SK-N-MC (cell line): ENCODE measurements around the gene ATXN3L.

Experiments used
- DNase-seq: peaks from one replicate; pipeline ENCODE4 v3.0.0-alpha.2; 2011; ENCODE audit warnings: low read depth, low spot score
- H3K27ac ChIP-seq: fragments of 200-600 bp; sonication (generic); 2 replicates; pipeline ENCODE4 v1.5.1; 2016; ENCODE audit warnings: mixed run types
- H3K36me3 ChIP-seq: fragments of 200-600 bp; sonication (generic); 2 replicates; pipeline ENCODE4 v1.6.1; 2017; ENCODE audit warnings: antibody characterized with exemption, low read length, mixed read lengths; ENCODE audit not compliant: insufficient read depth
- H3K4me3 ChIP-seq: fragments of 200-600 bp; sonication (generic); 2 replicates; pipeline ENCODE4 v1.5.1; 2016
- H3K9ac ChIP-seq: fragments of 200-600 bp; sonication (generic); 2 replicates; pipeline ENCODE4 v1.8.0; 2017; ENCODE audit warnings: mixed run types, mixed read lengths; ENCODE audit not compliant: insufficient read length
- H3K9me3 ChIP-seq: fragments of 200-600 bp; sonication (generic); 2 replicates; pipeline ENCODE4 v1.6.1; 2017; ENCODE audit warnings: low read depth, mild to moderate bottlenecking, antibody characterized with exemption, low read length, moderate library complexity, mixed read lengths
- EZH2 ChIP-seq: fragments of 200-600 bp; sonication (generic); IDR thresholded peaks from one replicate; pipeline ENCODE4 v1.6.1; 2017; ENCODE audit warnings: antibody characterized with exemption
- FOXP2 ChIP-seq: optimal IDR thresholded peaks from 2 replicates; pipeline ENCODE3; 2011; ENCODE audit warnings: mild to moderate bottlenecking, moderate library complexity; ENCODE audit not compliant: insufficient read depth; ENCODE audit errors: extremely low read length, control extremely low read depth
- POLR2AphosphoS5 ChIP-seq: IDR thresholded peaks from 2 replicates; pipeline ENCODE4 v1.6.1; 2012; ENCODE audit warnings: mild to moderate bottlenecking, low read depth, low read length, borderline replicate concordance

The ATXN3L gene

DNA sequence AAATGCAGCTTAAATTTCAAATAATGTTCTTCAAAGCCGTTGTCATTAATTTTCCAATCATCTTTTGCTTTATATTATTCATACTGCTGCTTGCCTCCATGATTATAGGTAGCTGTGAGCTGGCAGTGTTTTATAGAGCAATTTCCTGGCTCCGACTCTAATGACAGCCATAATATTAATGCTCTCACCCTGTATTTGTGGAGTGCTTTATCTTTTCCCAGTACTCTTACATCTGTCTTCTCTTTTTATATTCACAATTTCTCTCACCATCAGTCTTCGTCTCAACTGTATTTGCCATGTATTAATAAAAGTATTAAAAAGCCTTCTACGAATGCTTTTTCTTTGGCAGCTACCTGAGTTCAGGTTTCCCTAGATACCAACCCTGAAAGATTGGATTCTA lies 21.0 kb downstream of the ATXN3L start:
- no peak for DNase-seq
- TF ChIP-seq POLR2AphosphoS5 (no peak), EZH2 (no peak), FOXP2 (no peak)
- no peaks in the 10 kb centered on the region for H3K36me3 ChIP-seq

DNA sequence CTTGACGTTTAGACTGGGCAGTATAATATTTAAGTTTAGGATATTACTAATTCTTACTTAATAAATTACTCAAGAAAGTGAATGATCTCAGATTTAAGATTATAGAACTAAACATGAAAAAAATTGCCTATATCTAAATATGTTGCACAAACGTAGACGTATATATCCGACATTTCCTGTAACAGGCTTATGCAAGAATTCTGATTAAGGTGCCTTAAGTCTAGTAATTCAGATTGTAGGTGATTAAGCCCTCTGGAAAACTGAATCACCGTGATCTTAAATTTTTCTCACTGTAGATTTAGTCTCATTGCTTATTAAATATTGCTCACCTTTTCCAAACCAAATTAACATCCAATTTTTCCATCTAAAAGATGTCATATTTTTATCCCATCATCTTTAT lies 24.0 kb downstream of the ATXN3L start:
- Histone ChIP-seq H3K27ac (no peak overlapping the region), H3K9me3 (no peaks in the 10 kb centered on the region), H3K4me3 (no peak overlapping the region), H3K36me3 (no peaks in the 10 kb centered on the region), H3K9ac (no peak overlapping the region)
- TF ChIP-seq POLR2AphosphoS5, result no peak
- TF ChIP-seq FOXP2, result no peak
- no peak for TF ChIP-seq EZH2
- no peak for DNase-seq

More for the DNA sequence above, 21.0 kb downstream of the ATXN3L start:
- Histone ChIP-seq H3K27ac (no peak overlapping the region), H3K9ac (no peak overlapping the region), H3K4me3 (no peak overlapping the region), H3K9me3 (no peaks in the 10 kb centered on the region)

DNA sequence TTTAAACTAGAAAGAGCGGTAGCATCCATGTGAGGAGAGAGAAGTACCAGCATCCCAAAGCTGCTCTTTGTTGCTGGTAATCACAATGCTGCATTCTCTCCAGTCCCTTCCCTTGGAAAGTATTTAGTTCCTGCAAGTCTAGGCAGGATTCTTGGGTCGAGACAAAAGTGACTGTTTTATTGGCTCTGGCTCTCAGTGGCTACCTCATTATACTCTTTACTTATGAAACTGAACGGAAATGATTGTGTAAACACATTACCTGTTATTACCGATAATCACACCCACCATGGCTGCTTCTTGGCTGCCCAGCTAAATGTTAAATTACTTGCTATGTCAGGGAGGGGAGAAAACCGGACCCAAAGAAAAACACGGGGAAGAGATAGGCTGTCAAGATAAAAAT lies 26.2 kb downstream of the ATXN3L start:
- Histone ChIP-seq H3K36me3 (no peaks in the 10 kb centered on the region), H3K9ac (no peak overlapping the region), H3K4me3 (no peak overlapping the region), H3K27ac (no peak overlapping the region), H3K9me3 (no peaks in the 10 kb centered on the region)
- DNase-seq, result no peak
- TF ChIP-seq POLR2AphosphoS5, result no peak
- TF ChIP-seq EZH2, result no peak
- no peak for TF ChIP-seq FOXP2

DNA sequence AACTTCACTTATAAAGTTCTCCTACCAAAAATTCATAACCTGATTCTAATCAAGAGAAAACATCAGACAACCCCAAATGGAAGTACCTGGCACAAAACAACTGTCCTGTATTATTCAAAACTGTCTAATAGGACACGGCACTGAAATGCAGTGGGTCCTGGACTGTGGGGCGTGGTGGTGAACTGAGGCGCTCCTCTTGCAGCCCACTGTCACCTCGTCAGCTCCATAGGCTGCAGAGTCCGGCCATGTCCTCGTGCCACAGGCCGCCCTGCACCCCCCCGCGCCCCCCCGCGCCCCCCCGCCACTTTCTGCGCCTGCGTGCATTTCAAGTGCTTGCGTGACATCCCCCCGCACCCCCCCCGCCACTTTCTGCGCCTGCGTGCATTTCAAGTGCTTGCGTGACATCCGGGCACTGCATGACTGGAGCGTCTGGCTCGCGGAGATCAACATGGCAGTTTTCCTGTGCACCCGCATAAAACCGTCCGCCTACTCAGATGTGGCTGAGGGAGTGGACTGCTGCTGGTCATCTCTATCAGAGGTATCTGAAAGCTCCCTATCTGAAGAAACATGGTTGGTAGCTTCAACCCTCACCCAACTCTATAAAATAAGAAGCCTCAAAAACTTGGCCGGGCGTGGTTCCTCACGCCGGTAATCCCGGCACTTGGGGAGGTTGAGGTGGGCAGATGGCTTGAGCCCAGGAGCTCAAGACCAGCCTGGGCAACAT lies 28.8 kb downstream of the ATXN3L start:
- H3K9ac ChIP-seq, result no peak overlapping the region
- H3K4me3 ChIP-seq, result no peak overlapping the region
- H3K9me3 ChIP-seq, result no peaks in the 10 kb centered on the region
- H3K36me3 ChIP-seq, result no peaks in the 10 kb centered on the region
- no peak for DNase-seq
- TF ChIP-seq FOXP2 (no peak), EZH2 (no peak), POLR2AphosphoS5 (no peak)
- H3K27ac ChIP-seq, result no peak overlapping the region

- Histone ChIP-seq H3K27ac (no peak overlapping the region), H3K36me3 (no peaks in the 10 kb centered on the region), H3K9me3 (no peaks in the 10 kb centered on the region), H3K9ac (no peak overlapping the region), H3K4me3 (no peak overlapping the region)
- no peak for DNase-seq
- TF ChIP-seq EZH2, result no peak
- TF ChIP-seq FOXP2, result no peak
- no peak for TF ChIP-seq POLR2AphosphoS5
Measured at GRCh38 chrX:13288671-13289070, 31.2 kb downstream of the ATXN3L start.

- no peaks in the 10 kb centered on the region for H3K9me3 ChIP-seq
- H3K4me3 ChIP-seq, result no peak overlapping the region
- no peak overlapping the region for H3K9ac ChIP-seq
- no peaks in the 10 kb centered on the region for H3K36me3 ChIP-seq
- DNase-seq, result no peak
- TF ChIP-seq EZH2 (no peak), POLR2AphosphoS5 (no peak), FOXP2 (no peak)
- no peak overlapping the region for H3K27ac ChIP-seq
Measured at GRCh38 chrX:13287816-13288215, 32.0 kb downstream of the ATXN3L start.

DNA sequence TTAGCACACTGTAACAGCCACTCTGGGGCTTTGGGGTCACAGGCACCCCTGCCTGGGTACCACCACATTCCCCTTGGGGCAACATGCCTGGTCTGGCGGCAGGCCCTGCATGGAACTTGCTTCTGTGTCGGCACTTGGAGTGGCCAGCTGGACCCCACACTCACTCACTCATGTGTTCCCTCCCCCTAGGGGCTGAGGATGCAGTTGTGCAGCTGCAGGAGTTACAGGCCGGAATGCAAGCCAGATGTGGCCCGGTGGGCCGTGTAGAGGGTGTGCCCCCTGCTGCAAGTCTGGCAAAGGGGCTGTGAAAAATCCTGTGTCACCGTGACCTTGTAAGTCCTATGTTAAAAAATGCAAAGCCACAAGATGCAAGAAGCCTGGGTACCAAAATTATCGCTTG lies 34.2 kb downstream of the ATXN3L start:
- Histone ChIP-seq H3K36me3 (no peaks in the 10 kb centered on the region), H3K27ac (no peak overlapping the region), H3K9me3 (no peaks in the 10 kb centered on the region), H3K9ac (no peak overlapping the region), H3K4me3 (no peak overlapping the region)
- DNase-seq, result no peak
- TF ChIP-seq FOXP2 (no peak), EZH2 (no peak), POLR2AphosphoS5 (no peak)

DNA sequence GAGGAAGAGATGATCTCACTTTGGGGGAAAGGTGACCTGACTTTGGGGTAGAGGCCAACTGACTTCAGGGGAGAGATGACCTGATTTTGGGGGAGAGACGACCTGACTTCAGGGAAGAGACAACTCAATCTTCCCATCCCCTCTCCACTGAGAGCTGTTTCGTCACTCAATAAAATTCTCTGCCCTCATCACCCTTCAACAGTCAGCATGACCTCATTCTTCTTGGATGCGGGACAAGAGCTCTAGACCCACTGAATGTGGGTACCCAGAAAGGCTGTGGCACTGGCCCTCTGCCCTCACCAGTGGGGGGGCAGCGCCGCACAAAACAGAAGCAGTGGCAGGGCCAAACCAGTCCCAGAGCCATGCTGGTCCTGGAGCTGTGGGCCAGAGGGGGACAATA lies 34.6 kb downstream of the ATXN3L start:
- H3K36me3 ChIP-seq, result no peaks in the 10 kb centered on the region
- no peak overlapping the region for H3K4me3 ChIP-seq
- DNase-seq, result no peak
- no peak overlapping the region for H3K9ac ChIP-seq
- no peak overlapping the region for H3K27ac ChIP-seq
- no peaks in the 10 kb centered on the region for H3K9me3 ChIP-seq
- TF ChIP-seq FOXP2, result no peak
- TF ChIP-seq POLR2AphosphoS5, result no peak
- TF ChIP-seq EZH2, result no peak

DNA sequence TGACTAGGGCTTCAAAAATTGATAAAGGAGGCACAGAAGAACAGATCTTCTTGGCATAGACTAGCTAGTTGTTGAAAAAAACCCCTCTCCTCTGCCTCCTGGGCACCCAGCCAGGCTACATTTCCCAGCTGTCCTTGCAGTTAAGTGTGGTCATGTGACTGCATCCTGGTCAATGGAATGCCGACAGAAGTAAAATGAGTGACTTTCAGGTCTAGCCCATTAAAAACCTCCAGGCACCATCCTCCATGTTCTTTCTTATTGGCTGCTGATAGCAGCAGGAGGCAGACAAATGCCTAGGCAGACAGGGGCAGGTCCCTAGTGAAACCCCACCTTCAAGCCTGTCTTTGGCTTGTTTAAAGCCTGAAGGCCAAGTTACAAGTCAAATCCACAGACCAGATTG lies 35.3 kb downstream of the ATXN3L start:
- H3K4me3 ChIP-seq, result no peak overlapping the region
- no peak for DNase-seq
- H3K36me3 ChIP-seq, result no peaks in the 10 kb centered on the region
- H3K27ac ChIP-seq, result no peak overlapping the region
- H3K9me3 ChIP-seq, result no peaks in the 10 kb centered on the region
- H3K9ac ChIP-seq, result no peak overlapping the region
- TF ChIP-seq FOXP2 (no peak), POLR2AphosphoS5 (no peak), EZH2 (no peak)
